WTC11 (cell line): ENCODE measurements around the gene MCM7.

ENCODE experiments used
- CTCF ChIP-seq: fragments of 200-600 bp; IDR thresholded peaks from 2 replicates; pipeline ENCODE4 v1.8.0; 2022; ENCODE audit warnings: antibody characterized with exemption
- FOXK1 ChIP-seq: sonication (generic); formaldehyde crosslinking; IDR thresholded peaks from 2 replicates; pipeline ENCODE4 v1.8.0; 2022; ENCODE audit warnings: mild to moderate bottlenecking, moderate library complexity, missing genetic modification reagents
- KAT7 ChIP-seq: sonication (generic); formaldehyde crosslinking; IDR thresholded peaks from 2 replicates; pipeline ENCODE4 v1.8.1; 2023; ENCODE audit warnings: missing genetic modification reagents, mild to moderate bottlenecking, borderline replicate concordance

- TF ChIP-seq CTCF (no peak), KAT7 (no peak), FOXK1 (CRISPR knock-in tag) (no peak)
These were observed 2.0 kb upstream of the MCM7 start for GRCh38 chr7:100102950-100103840.
